Measurements from ENCODE around the gene POLR2J. TPM values are rescaled to one million over a fixed set of nuclear protein-coding genes. Genes with fewer than 3 reads are reported as not detected.

Gene POLR2J
- total RNA-seq, 1 experiment from 2014 or later: 51.4 TPM

DNA sequence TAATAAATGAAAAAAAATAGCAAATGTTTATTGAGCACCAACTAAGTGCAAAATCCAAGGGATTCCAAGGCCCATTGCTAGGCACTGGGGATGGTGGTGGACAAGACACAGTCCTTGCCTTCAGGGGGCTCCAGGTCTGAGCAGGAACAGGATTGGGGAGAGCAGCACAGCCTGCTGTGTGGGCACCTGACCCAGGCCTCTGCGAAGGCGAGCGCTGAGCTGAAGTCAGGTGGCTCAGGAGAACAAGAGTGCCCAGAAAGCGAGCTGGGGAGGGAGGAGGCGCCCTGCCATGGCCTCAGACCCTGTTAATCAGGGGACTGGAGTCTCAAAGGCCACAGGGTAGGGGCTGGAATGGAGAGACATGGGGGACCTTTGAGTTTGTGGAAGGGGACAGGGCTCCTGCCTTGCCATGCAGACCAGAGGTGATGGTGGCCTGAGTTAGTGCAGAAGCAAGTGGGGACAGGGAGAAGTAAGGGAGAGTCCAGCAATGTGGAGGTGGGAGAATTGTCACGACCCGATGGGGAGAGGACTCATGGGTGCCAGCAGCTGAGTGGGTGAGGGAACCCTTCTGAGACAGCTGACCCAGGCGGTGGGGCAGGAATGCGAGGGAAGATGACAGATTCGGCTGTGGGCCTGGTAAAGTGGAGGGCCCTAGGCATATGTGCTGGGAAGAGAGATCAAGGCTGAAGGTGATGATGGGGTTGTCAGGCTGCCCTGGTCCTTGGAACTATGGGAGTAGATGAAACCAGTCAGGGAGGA, 49.4 kb downstream of the POLR2J start:
- intact Hi-C loops (cut with micrococcal nuclease): no loop called here
- Mint-ChIP-seq H3K27ac (ENCODE audit: low read depth, unreplicated experiment) (no peak overlapping the region), H3K4me3 (ENCODE audit: unreplicated experiment) (no peak overlapping the region), H3K4me1 (ENCODE audit: insufficient read depth, unreplicated experiment) (peaks cover 8% of the 10 kb centered on the region), H3K36me3 (ENCODE audit: insufficient read depth, unreplicated experiment) (peaks cover 23% of the 10 kb centered on the region), H3K27me3 (ENCODE audit: insufficient read depth, unreplicated experiment) (no peaks in the 10 kb centered on the region), H3K9me3 (ENCODE audit: unreplicated experiment) (no peaks in the 10 kb centered on the region)
- TF ChIP-seq CTCF (IDR thresholded peaks at IDR 0.05; ENCODE audit: unreplicated experiment): no peak
- CTCF ChIA-PET: interaction anchor here (0.6 kb wide), 1 partner anchor 1188 kb away, joined by 3 read pairs; no protein-coding TSS in a partner anchor
- POLR2A ChIA-PET: interaction anchor here (0.6 to 1.1 kb wide), 4 partner anchors 14 to 860 kb away, joined by 3 to 4 read pairs (median 4); no protein-coding TSS in a partner anchor
- DNase-seq (ENCODE audit: unreplicated experiment): no peak
- BruUV-seq (replicated peaks): no TSS peak

- Mint-ChIP-seq H3K9me3 (ENCODE audit: unreplicated experiment) (no peaks in the 10 kb centered on the region), H3K4me3 (ENCODE audit: unreplicated experiment) (no peak overlapping the region), H3K4me1 (ENCODE audit: insufficient read depth, unreplicated experiment) (peaks cover 6% of the 10 kb centered on the region), H3K27me3 (ENCODE audit: insufficient read depth, unreplicated experiment) (no peaks in the 10 kb centered on the region), H3K36me3 (ENCODE audit: insufficient read depth, unreplicated experiment) (peaks cover 45% of the 10 kb centered on the region), H3K27ac (ENCODE audit: low read depth, unreplicated experiment) (no peak overlapping the region)
- POLR2A ChIA-PET: no interaction called here
- BruUV-seq (replicated peaks): no TSS peak
- no peak for TF ChIP-seq CTCF (IDR thresholded peaks at IDR 0.05; ENCODE audit: unreplicated experiment)
- CTCF ChIA-PET: interaction anchor here (0.6 kb wide), 1 partner anchor 22 kb away, joined by 3 read pairs; no protein-coding TSS in a partner anchor
- no peak for DNase-seq (ENCODE audit: unreplicated experiment)
- intact Hi-C loops (cut with micrococcal nuclease): no loop called here
Observed at GRCh38 chr7:102427019-102427405, 51.7 kb downstream of the POLR2J start.

- ChIA-PET POLR2A (no interaction called here), CTCF (no interaction called here)
- Mint-ChIP-seq H3K27me3 (ENCODE audit: insufficient read depth, unreplicated experiment) (no peaks in the 10 kb centered on the region), H3K9me3 (ENCODE audit: unreplicated experiment) (no peaks in the 10 kb centered on the region), H3K4me1 (ENCODE audit: insufficient read depth, unreplicated experiment) (peaks cover 6% of the 10 kb centered on the region), H3K36me3 (ENCODE audit: insufficient read depth, unreplicated experiment) (peaks cover 50% of the 10 kb centered on the region), H3K4me3 (ENCODE audit: unreplicated experiment) (no peak overlapping the region), H3K27ac (ENCODE audit: low read depth, unreplicated experiment) (no peak overlapping the region)
- intact Hi-C loops (cut with micrococcal nuclease): no loop called here
- no peak for TF ChIP-seq CTCF (IDR thresholded peaks at IDR 0.05; ENCODE audit: unreplicated experiment)
- no TSS peak for BruUV-seq (replicated peaks)
- no peak for DNase-seq (ENCODE audit: unreplicated experiment)
Observed at GRCh38 chr7:102426268-102427018, 52.3 kb downstream of the POLR2J start.

- Mint-ChIP-seq H3K4me3 (ENCODE audit: unreplicated experiment) (no peak overlapping the region), H3K27ac (ENCODE audit: low read depth, unreplicated experiment) (no peak overlapping the region), H3K27me3 (ENCODE audit: insufficient read depth, unreplicated experiment) (no peaks in the 10 kb centered on the region), H3K36me3 (ENCODE audit: insufficient read depth, unreplicated experiment) (peaks cover 57% of the 10 kb centered on the region), H3K9me3 (ENCODE audit: unreplicated experiment) (no peaks in the 10 kb centered on the region), H3K4me1 (ENCODE audit: insufficient read depth, unreplicated experiment) (peaks cover 6% of the 10 kb centered on the region)
- intact Hi-C loops (cut with micrococcal nuclease): no loop called here
- TSS peak; percentile 68 for BruUV-seq (replicated peaks)
- DNase-seq (ENCODE audit: unreplicated experiment): no peak
- CTCF ChIA-PET: no interaction called here
- POLR2A ChIA-PET: no interaction called here
- no peak for TF ChIP-seq CTCF (IDR thresholded peaks at IDR 0.05; ENCODE audit: unreplicated experiment)
Observed at GRCh38 chr7:102425639-102426267, 53.0 kb downstream of the POLR2J start.
